Measurements from ENCODE around the gene ERICH4. TPM values are rescaled to one million over a fixed set of nuclear protein-coding genes. Genes with fewer than 3 reads are reported as not detected.
"Not testable (repeated sequence)": the region's sequence is repeated elsewhere in the genome, so short reads cannot be mapped to it uniquely, and the experiment has no call there.

Gene ERICH4
- total RNA-seq, 1 donor from 2014 or later: not detected

GRCh38 chr19:41456342-41456918 lies 13.5 kb downstream of the ERICH4 start:
- DNase-seq (ENCODE audit: low spot score) (no peak), ATAC-seq (peak; percentile 86)
- intact Hi-C loops (cut with DNase I): no loop called here

GRCh38 chr19:41457241-41457640 lies 14.3 kb downstream of the ERICH4 start:
- intact Hi-C loops (cut with DNase I): no loop called here
- ATAC-seq (no peak), DNase-seq (ENCODE audit: low spot score) (no peak)

DNA sequence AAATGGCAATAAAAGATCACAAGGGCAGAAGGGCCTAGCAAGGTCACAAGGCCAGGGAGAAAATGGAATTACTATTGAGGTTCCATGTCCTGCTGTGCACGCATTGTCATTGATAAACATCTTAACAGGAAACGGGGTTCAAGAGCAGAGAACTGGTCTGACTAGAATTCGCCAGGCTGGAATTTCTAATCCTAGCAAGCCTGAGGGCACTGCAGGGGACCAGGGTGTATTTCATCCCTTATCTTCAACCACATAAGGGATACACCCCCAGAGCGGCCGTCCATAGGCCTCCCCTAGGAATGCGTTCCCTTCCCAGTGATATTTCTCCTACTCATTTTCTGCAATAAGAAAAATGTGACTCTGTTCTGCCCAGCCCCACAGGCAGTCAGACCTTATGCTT lies 19.5 kb downstream of the ERICH4 start:
- ATAC-seq (no peak), DNase-seq (ENCODE audit: low spot score) (no peak)
- intact Hi-C loops (cut with DNase I): no loop called here

DNA sequence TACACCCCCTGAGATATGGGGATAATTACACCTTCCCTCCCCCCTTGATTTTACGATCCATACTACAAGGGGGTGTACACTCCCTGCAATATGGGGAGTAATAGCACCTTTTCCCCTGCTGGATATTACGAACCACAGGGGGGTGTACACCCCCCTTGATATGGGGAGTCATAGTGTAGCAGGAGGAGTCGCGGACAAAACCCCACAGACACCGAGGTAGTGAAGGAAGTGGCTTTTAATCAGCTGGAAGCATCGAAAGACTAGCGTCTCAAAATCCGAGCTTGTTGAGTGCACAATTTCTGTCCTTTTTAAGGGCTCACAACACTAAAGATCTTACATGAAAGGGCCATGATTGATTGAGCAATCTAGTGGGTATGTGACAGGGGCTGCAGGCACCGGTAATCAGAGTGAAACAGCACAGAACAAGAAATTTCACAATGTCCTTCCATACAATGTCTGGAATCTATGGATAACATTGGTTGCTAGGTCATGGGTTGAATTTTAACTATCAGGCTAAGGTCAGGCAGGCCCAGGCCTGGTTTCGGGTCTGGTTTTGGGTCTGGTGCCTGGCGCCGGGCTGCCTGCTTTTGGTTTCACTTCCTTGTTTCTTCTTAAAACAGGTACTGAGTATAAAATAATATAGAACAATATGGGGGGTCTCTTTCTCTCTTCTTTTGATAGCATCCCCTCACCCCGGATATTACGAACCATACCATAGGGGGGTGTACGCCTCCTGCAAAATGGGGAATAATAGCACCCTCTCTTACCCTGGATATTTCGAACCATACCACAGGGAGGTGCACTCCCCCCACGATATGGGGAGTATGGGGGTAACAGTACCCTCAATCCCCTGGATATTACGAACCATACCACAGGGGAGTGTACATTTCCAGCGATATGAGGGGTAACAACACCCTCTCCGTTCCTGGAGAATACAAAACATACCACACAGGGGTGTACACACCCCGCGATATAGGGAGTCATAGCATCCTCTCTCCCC lies 20.6 kb downstream of the ERICH4 start:
- intact Hi-C loops (cut with DNase I): not testable (repeated sequence)

DNA sequence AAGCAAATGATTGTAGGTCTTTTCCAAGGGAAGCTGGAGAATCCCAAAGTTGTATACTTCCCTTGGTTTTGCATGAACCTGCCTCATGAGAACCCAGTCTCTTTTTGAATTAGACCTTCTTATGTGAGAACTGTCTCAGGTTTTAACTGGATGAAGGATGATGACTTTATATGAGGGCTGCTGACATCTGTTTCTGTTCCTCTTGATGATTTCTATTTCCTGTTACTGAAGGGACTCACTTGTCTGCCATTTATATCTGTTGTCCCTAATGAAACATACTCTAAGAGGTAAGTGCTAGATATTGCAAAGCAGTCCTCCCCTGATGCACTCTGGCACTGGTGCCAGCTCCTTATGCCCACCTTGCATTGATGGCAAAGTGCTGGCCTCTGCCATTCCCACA lies 33.6 kb downstream of the ERICH4 start:
- no peak for ATAC-seq
- intact Hi-C loops (cut with DNase I): no loop called here
- DNase-seq (ENCODE audit: low spot score): no peak

More for the DNA sequence above, 20.6 kb downstream of the ERICH4 start:
- not testable (repeated sequence) for ATAC-seq
- peak; percentile 54 for DNase-seq (ENCODE audit: low spot score)

DNA sequence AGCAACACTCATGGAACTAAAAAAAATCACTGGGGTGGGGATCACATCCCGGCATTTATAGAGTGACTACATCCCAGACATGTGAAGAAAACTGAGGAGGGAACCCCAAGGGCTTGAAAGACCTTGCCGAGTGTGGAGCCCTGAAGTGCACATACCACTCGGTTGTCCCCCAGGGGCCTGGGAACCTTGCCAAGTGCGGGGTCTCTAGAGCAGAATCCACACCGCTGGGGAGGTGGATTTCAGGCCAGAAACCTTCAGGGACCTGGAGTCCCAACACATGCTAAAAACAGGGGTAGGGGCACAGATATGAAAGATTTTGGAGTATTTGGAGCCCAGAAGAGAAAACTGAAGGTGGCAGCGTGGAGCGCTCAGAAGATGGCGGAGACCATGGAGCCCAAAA lies 35.2 kb downstream of the ERICH4 start:
- intact Hi-C loops (cut with DNase I): no loop called here
- DNase-seq (ENCODE audit: low spot score) (no peak), ATAC-seq (no peak)

- ATAC-seq (no peak), DNase-seq (ENCODE audit: low spot score) (no peak)
- intact Hi-C loops (cut with DNase I): no loop called here
Observed at GRCh38 chr19:41478875-41479756, 36.2 kb downstream of the ERICH4 start.

DNA sequence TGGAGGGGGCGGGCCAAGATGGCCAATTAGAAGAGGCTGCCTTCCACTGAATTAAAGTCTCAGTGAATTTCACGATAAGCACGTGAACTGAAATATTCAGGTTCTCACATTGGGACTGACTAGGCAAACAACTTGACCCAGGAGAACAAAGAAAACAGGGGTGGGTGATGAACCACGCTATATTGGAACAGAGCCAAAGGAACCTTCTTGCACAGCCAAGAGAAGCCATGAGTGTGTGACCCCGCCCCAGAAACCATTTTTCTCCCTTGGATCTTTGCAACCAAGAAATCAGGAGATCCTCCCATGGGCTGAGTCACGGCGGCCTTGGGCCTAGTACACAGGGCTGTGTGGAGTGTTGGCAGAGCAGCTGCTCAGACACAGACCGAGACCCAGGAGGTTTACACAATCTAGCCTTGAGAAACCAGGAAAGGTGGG lies 36.8 kb downstream of the ERICH4 start:
- no peak for DNase-seq (ENCODE audit: low spot score)
- peak; percentile 42 for ATAC-seq
- intact Hi-C loops (cut with DNase I): no loop called here

DNA sequence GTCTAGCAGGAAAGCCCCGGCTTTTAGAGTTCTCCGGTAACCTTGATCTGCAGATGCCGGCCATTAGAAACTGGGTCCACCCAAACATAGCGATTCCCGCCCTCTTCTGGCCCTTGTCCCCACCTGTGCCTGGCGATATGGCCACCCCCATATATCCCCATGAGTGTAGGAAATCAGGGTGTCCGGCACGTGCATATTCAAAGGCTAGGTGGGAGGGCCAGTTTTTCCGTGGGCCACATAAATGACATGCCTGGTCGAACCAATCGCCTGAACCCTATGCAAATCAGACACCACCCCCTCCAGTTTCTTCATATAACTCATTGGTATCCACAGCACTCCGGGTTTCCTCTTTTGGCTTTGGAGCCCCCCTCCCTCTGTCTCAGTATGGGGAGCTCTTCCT lies 37.4 kb downstream of the ERICH4 start:
- ATAC-seq (no peak), DNase-seq (ENCODE audit: low spot score) (no peak)
- intact Hi-C loops (cut with DNase I): no loop called here

DNA sequence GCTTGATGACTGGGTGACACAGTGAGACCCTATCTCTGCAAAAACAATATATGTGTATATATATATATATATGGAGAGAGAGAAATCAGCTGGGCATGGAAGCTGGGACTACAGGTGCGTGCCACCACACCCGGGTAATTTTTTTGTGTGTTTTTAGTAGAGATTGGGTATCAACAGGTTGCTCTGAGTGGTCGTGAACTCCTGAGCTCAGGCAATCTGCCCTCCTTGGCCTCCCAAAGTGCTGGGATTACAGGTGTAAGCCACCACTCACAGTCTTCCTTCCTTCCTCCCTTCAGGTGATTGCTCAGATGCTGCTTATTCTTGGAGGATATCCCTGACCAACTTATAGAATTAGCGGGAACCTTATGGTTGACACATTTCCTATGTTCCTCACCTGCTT lies 41.9 kb downstream of the ERICH4 start:
- intact Hi-C loops (cut with DNase I): no loop called here
- DNase-seq (ENCODE audit: low spot score): no peak
- ATAC-seq: no peak

GRCh38 chr19:41486953-41487352 lies 44.0 kb downstream of the ERICH4 start:
- DNase-seq (ENCODE audit: low spot score); ATAC-seq; intact Hi-C loops (cut with DNase I): not testable (repeated sequence)

- intact Hi-C loops (cut with DNase I): no loop called here
- no peak for DNase-seq (ENCODE audit: low spot score)
- no peak for ATAC-seq
Observed at GRCh38 chr19:41492843-41493242, 49.9 kb downstream of the ERICH4 start.

Other genes with a start within 250 kb of the ERICH4 start
- 1.1 TPM for gene CYP2S1, start 249.9 kb upstream of the ERICH4 start, total RNA-seq
- gene AXL, start 223.9 kb upstream of the ERICH4 start, total RNA-seq: 65.8 TPM
- gene HNRNPUL1, start 178.8 kb upstream of the ERICH4 start, total RNA-seq: 161 TPM
- gene CCDC97, start 133.0 kb upstream of the ERICH4 start, total RNA-seq: 29.8 TPM
- gene TGFB1, start 89.2 kb upstream of the ERICH4 start, total RNA-seq: 33.7 TPM
- 4.1 TPM for gene B9D2, start 79.0 kb upstream of the ERICH4 start, total RNA-seq
- gene TMEM91, start 66.6 kb upstream of the ERICH4 start, total RNA-seq: 23.5 TPM
- gene EXOSC5, start 45.8 kb upstream of the ERICH4 start, total RNA-seq: 12.0 TPM
- gene BCKDHA, start 45.3 kb upstream of the ERICH4 start, total RNA-seq: 24.2 TPM
- gene B3GNT8, start 15.8 kb upstream of the ERICH4 start, total RNA-seq: 6.1 TPM
- gene DMAC2, start 3.2 kb upstream of the ERICH4 start, total RNA-seq: 33.9 TPM
- 2.5 TPM for gene CEACAM21, start 133.0 kb downstream of the ERICH4 start, total RNA-seq
- gene CEACAM4, start 183.9 kb downstream of the ERICH4 start, total RNA-seq: 1.9 TPM
- gene CEACAM7, start 245.1 kb downstream of the ERICH4 start, total RNA-seq: not detected

All from sciatic nerve (tissue), 2 donors.